ENCODE results near the gene LBX2.
A peak's percentile ranks its signal among the peaks of the same experiment; 100 is the strongest.

LBX2 gene

GRCh38 chr2:74530239-74531187, 31.1 kb upstream of the LBX2 start:
- TF ChIP-seq CTCF (IDR thresholded peaks at IDR 0.05; ENCODE audit: insufficient read depth, missing control alignments): no peak
- FAIRE-seq (no peak), DNase-seq (ENCODE audit: insufficient read length, low spot score) (no peak)

GRCh38 chr2:74529357-74530238, 30.2 kb upstream of the LBX2 start, which contains the start of the genes AUP1 and HTRA2:
Gene AUP1 (minus strand): TSS chr2:74529706. CDS start chr2:74529629, 77 bp downstream.
Gene HTRA2 (plus strand): TSS chr2:74529933. CDS start chr2:74530007, 74 bp downstream.
- DNase-seq (ENCODE audit: insufficient read length, low spot score) (peak; percentile 99), FAIRE-seq (no peak)
- TF ChIP-seq CTCF (IDR thresholded peaks at IDR 0.05; ENCODE audit: insufficient read depth, missing control alignments): no peak

- no peak for DNase-seq (ENCODE audit: insufficient read length, low spot score)
- no peak for TF ChIP-seq CTCF (IDR thresholded peaks at IDR 0.05; ENCODE audit: insufficient read depth, missing control alignments)
- FAIRE-seq: no peak
These were observed 29.4 kb upstream of the LBX2 start for GRCh38 chr2:74528600-74529356.

- DNase-seq (ENCODE audit: insufficient read length, low spot score): no peak
- FAIRE-seq: no peak
- no peak for TF ChIP-seq CTCF (IDR thresholded peaks at IDR 0.05; ENCODE audit: insufficient read depth, missing control alignments)
These were observed 28.3 kb upstream of the LBX2 start for GRCh38 chr2:74527741-74528140.

- no peak for TF ChIP-seq CTCF (IDR thresholded peaks at IDR 0.05; ENCODE audit: insufficient read depth, missing control alignments)
- DNase-seq (ENCODE audit: insufficient read length, low spot score) (no peak), FAIRE-seq (no peak)
These were observed 27.3 kb upstream of the LBX2 start for GRCh38 chr2:74526649-74527230.
